ENCODE measurements around the gene FANCC. TPM values are rescaled to one million over a fixed set of nuclear protein-coding genes. Genes with fewer than 3 reads are reported as not detected.

FANCC gene
- total RNA-seq, 1 experiment from 2014 or later: 19.4 TPM

GRCh38 chr9:95104581-95104960 is 212.9 kb downstream of the FANCC start:
- Histone ChIP-seq H3K9me3 (ENCODE audit: control insufficient read depth in 1 of 2, insufficient read depth in 1 of 2, low read depth in 1 of 2, low read length in 2 of 2) (no peaks in the 10 kb centered on the region), H3K36me3 (ENCODE audit: control insufficient read depth in 1 of 2, insufficient read depth in 2 of 2, low read length in 2 of 2) (no peaks in the 10 kb centered on the region), H2AFZ (ENCODE audit: low read depth, low read length, poor library complexity, severe bottlenecking) (no peak overlapping the region), H3K9me2 (ENCODE audit: insufficient read depth) (no peaks in the 10 kb centered on the region), H3K9ac (ENCODE audit: low read length) (no peak overlapping the region), H3K4me2 (ENCODE audit: low read length) (no peak overlapping the region), H3K4me1 (ENCODE audit: control insufficient read depth in 1 of 2, insufficient read depth in 2 of 2, low read length in 2 of 2) (peaks cover 0 to 12% of the 10 kb centered on the region in 2 experiments; a peak in 2 of 4 replicates), H3K27ac (ENCODE audit: low read depth, low read length) (no peak overlapping the region), H3K27me3 (ENCODE audit: insufficient read depth, low read length) (no peaks in the 10 kb centered on the region), H3K79me2 (ENCODE audit: insufficient read depth, low read length) (no peaks in the 10 kb centered on the region), H3K4me3 (replicated peaks in 1 of 2; ENCODE audit: low read depth in 1 of 2, low read length in 2 of 2) (no peak overlapping the region), H4K20me1 (ENCODE audit: insufficient read depth) (no peaks in the 10 kb centered on the region)
- ChIA-PET POLR2A (no interaction called here), CTCF (no interaction called here), RAD21 (ENCODE audit: low non-redundant PET in 1 of 2, low total read pairs in 2 of 2, uncharacterized antibody in 2 of 2, unreplicated experiment in 2 of 2) (no interaction called here)
- no TSS peak for BruUV-seq (replicated peaks)
- intact Hi-C loops (cut with micrococcal nuclease): no loop called here
- TF ChIP-seq SRF (IDR thresholded peaks at IDR 0.05; ENCODE audit: low read depth) (no peak), SP1 (IDR thresholded peaks at IDR 0.05; ENCODE audit: low read depth) (no peak), RAD21 (IDR thresholded peaks at IDR 0.05; ENCODE audit: low read depth) (peak; percentile 7; the same call in 1 of the 2 replicates), CTCF (IDR thresholded peaks at IDR 0.05 in 2 of 3, conservative IDR thresholded peaks at IDR 0.05 in 1 of 3; ENCODE audit: borderline replicate concordance in 1 of 3, insufficient read depth in 1 of 3, low read depth in 2 of 3, low read length in 2 of 3) (no peak)
- ATAC-seq (no peak), DNase-seq (ENCODE audit: low read depth, low spot score) (no peak)

- Histone ChIP-seq H3K27me3 (ENCODE audit: insufficient read depth, low read length) (no peaks in the 10 kb centered on the region), H2AFZ (ENCODE audit: low read depth, low read length, poor library complexity, severe bottlenecking) (no peak overlapping the region), H3K36me3 (ENCODE audit: control insufficient read depth in 1 of 2, insufficient read depth in 2 of 2, low read length in 2 of 2) (no peaks in the 10 kb centered on the region), H3K27ac (ENCODE audit: low read depth, low read length) (no peak overlapping the region), H3K4me3 (replicated peaks in 1 of 2; ENCODE audit: low read depth in 1 of 2, low read length in 2 of 2) (no peak overlapping the region), H3K79me2 (ENCODE audit: insufficient read depth, low read length) (no peaks in the 10 kb centered on the region), H3K4me2 (ENCODE audit: low read length) (no peak overlapping the region), H3K9me3 (ENCODE audit: control insufficient read depth in 1 of 2, insufficient read depth in 1 of 2, low read depth in 1 of 2, low read length in 2 of 2) (no peaks in the 10 kb centered on the region), H3K9me2 (ENCODE audit: insufficient read depth) (no peaks in the 10 kb centered on the region), H3K9ac (ENCODE audit: low read length) (no peak overlapping the region), H4K20me1 (ENCODE audit: insufficient read depth) (no peaks in the 10 kb centered on the region), H3K4me1 (ENCODE audit: control insufficient read depth in 1 of 2, insufficient read depth in 2 of 2, low read length in 2 of 2) (peaks cover 0 to 12% of the 10 kb centered on the region in 2 experiments; a peak in 2 of 4 replicates)
- CTCF ChIA-PET: interaction anchor here (2.1 kb wide), 1 partner anchor 23 kb away, joined by 6 read pairs; no protein-coding TSS in a partner anchor
- intact Hi-C loops (cut with micrococcal nuclease): no loop called here
- BruUV-seq (replicated peaks): no TSS peak
- no peak for DNase-seq (ENCODE audit: low read depth, low spot score)
- POLR2A ChIA-PET: no interaction called here
- no peak for ATAC-seq
- RAD21 ChIA-PET (ENCODE audit: low non-redundant PET in 1 of 2, low total read pairs in 2 of 2, uncharacterized antibody in 2 of 2, unreplicated experiment in 2 of 2): no interaction called here
- no peak for TF ChIP-seq TCF7L2 (IDR thresholded peaks at IDR 0.05; ENCODE audit: borderline replicate concordance, extremely low read depth, insufficient read depth, insufficient read length)
Observed at GRCh38 chr9:95103871-95104580, 213.5 kb downstream of the FANCC start.
